Activated T-helper 1 cell treated with anti-CD3 and anti-CD28 coated beads, Interleukin-12 subunit alpha, Interleukin-12 subunit beta, Interleukin-2, Interleukin-4 antibody, amounts not matched to agents 30 ng/mL and 10 ng/mL and 1 ng/mL, durations not matched to agents 14 hours and 24 hours and 36 hours (primary cell): Measurements from ENCODE around the gene SLC25A11. TPM values are rescaled to one million over a fixed set of nuclear protein-coding genes. Genes with fewer than 3 reads are reported as not detected.
A peak's percentile ranks its signal among the peaks of the same experiment; 100 is the strongest.
"Not testable (repeated sequence)": the region's sequence is repeated elsewhere in the genome, so short reads cannot be mapped to it uniquely, and the experiment has no call there.

Source experiments
- DNase-seq: peaks from one replicate; pipeline ENCODE4 v3.0.0; 2021; ENCODE audit warnings: low spot score
- H3K27ac Mint-ChIP-seq: one replicate; pipeline ENCODE4 v1.8.0; 2021; ENCODE audit warnings: mild to moderate bottlenecking, mixed read lengths
- H3K27me3 Mint-ChIP-seq: one replicate; pipeline ENCODE4 v1.8.0; 2022; ENCODE audit warnings: mild to moderate bottlenecking, moderate library complexity, mixed read lengths; ENCODE audit not compliant: insufficient read depth
- H3K36me3 Mint-ChIP-seq: one replicate; pipeline ENCODE4 v1.8.0; 2021; ENCODE audit warnings: low read depth, mixed read lengths
- H3K4me1 Mint-ChIP-seq: one replicate; pipeline ENCODE4 v1.8.0; 2021; ENCODE audit warnings: low read depth, mixed read lengths
- H3K4me3 Mint-ChIP-seq: one replicate; pipeline ENCODE4 v1.8.0; 2021; ENCODE audit warnings: mild to moderate bottlenecking, moderate library complexity, mixed read lengths
- H3K9me3 Mint-ChIP-seq: one replicate; pipeline ENCODE4 v1.8.0; 2021; ENCODE audit warnings: mixed read lengths
- intact Hi-C: fragments of 100-400 bp; cut with micrococcal nuclease; formaldehyde crosslinking; loops from one replicate; pipeline ENCODE4 v1.15.1; 2024
- total RNA-seq: library from RNA; stranded (reverse); gene quantifications from 2 replicates; pipeline ENCODE4 v1.2.3, GENCODE V29; 2022

Gene SLC25A11
- total RNA-seq, 1 donor from 2014 or later: 116 TPM

- DNase-seq: no peak
- Mint-ChIP-seq H3K9me3 (no peaks in the 10 kb centered on the region), H3K27me3 (no peaks in the 10 kb centered on the region), H3K27ac (no peak overlapping the region), H3K36me3 (peaks cover 4% of the 10 kb centered on the region), H3K4me1 (no peaks in the 10 kb centered on the region), H3K4me3 (no peak overlapping the region)
- intact Hi-C loops: no loop called here
Observed at GRCh38 chr17:4919511-4920047, 20.3 kb downstream of the SLC25A11 start.

- H3K27ac Mint-ChIP-seq, H3K27me3 Mint-ChIP-seq, DNase-seq, H3K36me3 Mint-ChIP-seq, H3K4me3 Mint-ChIP-seq, intact Hi-C loops, H3K4me1 Mint-ChIP-seq, H3K9me3 Mint-ChIP-seq: not testable (repeated sequence)
Observed at GRCh38 chr17:4914551-4914950, 25.3 kb downstream of the SLC25A11 start.

- H3K36me3 Mint-ChIP-seq: no peaks in the 10 kb centered on the region
- no peak overlapping the region for H3K4me3 Mint-ChIP-seq
- H3K4me1 Mint-ChIP-seq: peaks cover 6% of the 10 kb centered on the region
- intact Hi-C loops: no loop called here
- peaks cover 9% of the 10 kb centered on the region for H3K27me3 Mint-ChIP-seq
- H3K27ac Mint-ChIP-seq: no peak overlapping the region
- no peak for DNase-seq
- no peaks in the 10 kb centered on the region for H3K9me3 Mint-ChIP-seq
Observed at GRCh38 chr17:4913994-4914393, 25.9 kb downstream of the SLC25A11 start.

GRCh38 chr17:4908711-4909496, 30.9 kb downstream of the SLC25A11 start:
- peaks cover 16% of the 10 kb centered on the region for H3K27me3 Mint-ChIP-seq
- intact Hi-C loops: loop anchor here (1.0 to 5.0 kb wide), 7 partner anchors 31 to 153 kb away; partner anchors contain the start of genes RNF167, SLC25A11 and SPAG7
- peaks cover 6% of the 10 kb centered on the region for H3K4me1 Mint-ChIP-seq
- H3K27ac Mint-ChIP-seq: no peak overlapping the region
- H3K36me3 Mint-ChIP-seq: no peaks in the 10 kb centered on the region
- H3K9me3 Mint-ChIP-seq: no peaks in the 10 kb centered on the region
- no peak overlapping the region for H3K4me3 Mint-ChIP-seq
- DNase-seq: peak; percentile 66

- H3K4me1 Mint-ChIP-seq: peaks cover 12% of the 10 kb centered on the region
- no peak for DNase-seq
- H3K4me3 Mint-ChIP-seq: no peak overlapping the region
- H3K27ac Mint-ChIP-seq: no peak overlapping the region
- intact Hi-C loops: loop anchor here (2.0 to 5.0 kb wide), 2 partner anchors 58 to 139 kb away; partner anchors contain the start of gene SPAG7
- no peaks in the 10 kb centered on the region for H3K36me3 Mint-ChIP-seq
- no peaks in the 10 kb centered on the region for H3K9me3 Mint-ChIP-seq
- H3K27me3 Mint-ChIP-seq: peaks cover 12% of the 10 kb centered on the region
Observed at GRCh38 chr17:4908301-4908700, 31.5 kb downstream of the SLC25A11 start.

GRCh38 chr17:4906642-4907041, 33.2 kb downstream of the SLC25A11 start:
- not testable (repeated sequence) for H3K4me3 Mint-ChIP-seq, H3K27ac Mint-ChIP-seq, H3K36me3 Mint-ChIP-seq, H3K9me3 Mint-ChIP-seq, DNase-seq
- intact Hi-C loops: loop anchor here (5.0 kb wide), 1 partner anchor 141 kb away; no protein-coding TSS in a partner anchor
- peaks cover 21% of the 10 kb centered on the region for H3K4me1 Mint-ChIP-seq
- H3K27me3 Mint-ChIP-seq: peaks cover 11% of the 10 kb centered on the region

GRCh38 chr17:4903051-4903818, 36.6 kb downstream of the SLC25A11 start, which contains the start of gene CHRNE:
Gene CHRNE (minus strand): TSS chr17:4903098. CDS start chr17:4903063, 35 bp downstream.
- intact Hi-C loops: loop anchor here (1.0 to 5.0 kb wide), 2 partner anchors 172 to 336 kb away; partner anchors contain the start of gene MED11
- peaks cover 25% of the 10 kb centered on the region for H3K4me1 Mint-ChIP-seq

GRCh38 chr17:4902540-4902939, 37.3 kb downstream of the SLC25A11 start:
- Mint-ChIP-seq H3K36me3 (no peaks in the 10 kb centered on the region), H3K4me1 (peaks cover 25% of the 10 kb centered on the region), H3K27me3 (peaks cover 16% of the 10 kb centered on the region), H3K4me3 (peak overlapping the region; percentile 21), H3K27ac (peak overlapping the region; percentile 42), H3K9me3 (no peaks in the 10 kb centered on the region)
- DNase-seq: no peak
- intact Hi-C loops: loop anchor here (5.0 kb wide), 1 partner anchor 335 kb away; no protein-coding TSS in a partner anchor

More at GRCh38 chr17:4903051-4903818, 36.6 kb downstream of the SLC25A11 start, which contains the start of gene CHRNE:
- Mint-ChIP-seq H3K9me3 (no peaks in the 10 kb centered on the region), H3K36me3 (no peaks in the 10 kb centered on the region), H3K27me3 (peaks cover 16% of the 10 kb centered on the region), H3K4me3 (peak within 1 kb of the TSS; percentile 21), H3K27ac (peak within 1 kb of the TSS; percentile 52)
- DNase-seq: peak; percentile 61

- H3K4me3 Mint-ChIP-seq: peak overlapping the region; percentile 7
Observed at GRCh38 chr17:4901648-4902344, 38.0 kb downstream of the SLC25A11 start.

GRCh38 chr17:4901108-4901647, 38.7 kb downstream of the SLC25A11 start:
- peaks cover 2% of the 10 kb centered on the region for H3K36me3 Mint-ChIP-seq
- intact Hi-C loops: loop anchor here (5.0 kb wide), 1 partner anchor 334 kb away; no protein-coding TSS in a partner anchor
- H3K9me3 Mint-ChIP-seq: no peaks in the 10 kb centered on the region
- H3K27me3 Mint-ChIP-seq: peaks cover 12% of the 10 kb centered on the region
- peak overlapping the region; percentile 79 for H3K27ac Mint-ChIP-seq
- peaks cover 25% of the 10 kb centered on the region for H3K4me1 Mint-ChIP-seq
- H3K4me3 Mint-ChIP-seq: peak overlapping the region; percentile 87
- DNase-seq: no peak

More at GRCh38 chr17:4901648-4902344, 38.0 kb downstream of the SLC25A11 start:
- H3K27me3 Mint-ChIP-seq: peaks cover 14% of the 10 kb centered on the region
- H3K27ac Mint-ChIP-seq: peak overlapping the region; percentile 52
- no peaks in the 10 kb centered on the region for H3K36me3 Mint-ChIP-seq
- peaks cover 25% of the 10 kb centered on the region for H3K4me1 Mint-ChIP-seq
- intact Hi-C loops: loop anchor here (5.0 kb wide), 1 partner anchor 334 kb away; no protein-coding TSS in a partner anchor
- no peak for DNase-seq
- H3K9me3 Mint-ChIP-seq: no peaks in the 10 kb centered on the region

- H3K27me3 Mint-ChIP-seq: peaks cover 8% of the 10 kb centered on the region
- H3K4me3 Mint-ChIP-seq: peak overlapping the region; percentile 87
- H3K27ac Mint-ChIP-seq: peak overlapping the region; percentile 79
- peaks cover 4% of the 10 kb centered on the region for H3K36me3 Mint-ChIP-seq
- H3K9me3 Mint-ChIP-seq: no peaks in the 10 kb centered on the region
- peaks cover 25% of the 10 kb centered on the region for H3K4me1 Mint-ChIP-seq
- peak; percentile 54 for DNase-seq
- intact Hi-C loops: loop anchor here (5.0 kb wide), 1 partner anchor 333 kb away; no protein-coding TSS in a partner anchor
Observed at GRCh38 chr17:4900231-4901107, 39.4 kb downstream of the SLC25A11 start.
